ENCODE measurements around the gene RREB1. TPM values are rescaled to one million over a fixed set of nuclear protein-coding genes. Genes with fewer than 3 reads are reported as not detected.

The RREB1 gene
- polyA plus RNA-seq, 1 donor from 2014 or later = not detected

GRCh38 chr6:7122684-7123083, 14.9 kb downstream of the RREB1 start:
- no peak overlapping the region for H2AFZ ChIP-seq (ENCODE audit: low read depth, low read length)
- no peak for TF ChIP-seq TAF1 (IDR thresholded peaks at IDR 0.05; ENCODE audit: low read depth)
- H4K20me1 ChIP-seq (ENCODE audit: insufficient read depth) = no peaks in the 10 kb centered on the region

DNA sequence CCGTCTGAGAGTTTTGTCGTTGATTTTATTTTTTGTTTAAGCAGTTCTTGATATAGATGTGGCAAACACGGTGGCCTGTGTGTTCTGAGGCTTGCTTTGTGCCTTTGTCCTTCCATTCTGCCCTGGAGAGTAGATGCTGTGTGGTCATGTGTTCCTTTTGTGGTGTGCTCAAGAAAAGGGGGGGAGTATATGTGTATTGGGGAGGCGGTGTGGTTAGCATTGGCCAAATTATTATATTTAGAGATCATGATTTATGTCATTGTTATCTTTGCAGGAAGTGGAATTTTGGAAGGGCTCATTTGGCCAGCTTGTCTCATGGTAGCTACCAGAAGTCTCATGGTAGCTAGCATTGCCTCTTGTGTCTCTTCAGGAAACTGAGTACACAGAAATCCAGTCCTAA, 16.4 kb downstream of the RREB1 start:
- no peak overlapping the region for H3K9ac ChIP-seq (ENCODE audit: low read length)
- H4K20me1 ChIP-seq (ENCODE audit: insufficient read depth) = no peaks in the 10 kb centered on the region
- TF ChIP-seq, protein P1, sequence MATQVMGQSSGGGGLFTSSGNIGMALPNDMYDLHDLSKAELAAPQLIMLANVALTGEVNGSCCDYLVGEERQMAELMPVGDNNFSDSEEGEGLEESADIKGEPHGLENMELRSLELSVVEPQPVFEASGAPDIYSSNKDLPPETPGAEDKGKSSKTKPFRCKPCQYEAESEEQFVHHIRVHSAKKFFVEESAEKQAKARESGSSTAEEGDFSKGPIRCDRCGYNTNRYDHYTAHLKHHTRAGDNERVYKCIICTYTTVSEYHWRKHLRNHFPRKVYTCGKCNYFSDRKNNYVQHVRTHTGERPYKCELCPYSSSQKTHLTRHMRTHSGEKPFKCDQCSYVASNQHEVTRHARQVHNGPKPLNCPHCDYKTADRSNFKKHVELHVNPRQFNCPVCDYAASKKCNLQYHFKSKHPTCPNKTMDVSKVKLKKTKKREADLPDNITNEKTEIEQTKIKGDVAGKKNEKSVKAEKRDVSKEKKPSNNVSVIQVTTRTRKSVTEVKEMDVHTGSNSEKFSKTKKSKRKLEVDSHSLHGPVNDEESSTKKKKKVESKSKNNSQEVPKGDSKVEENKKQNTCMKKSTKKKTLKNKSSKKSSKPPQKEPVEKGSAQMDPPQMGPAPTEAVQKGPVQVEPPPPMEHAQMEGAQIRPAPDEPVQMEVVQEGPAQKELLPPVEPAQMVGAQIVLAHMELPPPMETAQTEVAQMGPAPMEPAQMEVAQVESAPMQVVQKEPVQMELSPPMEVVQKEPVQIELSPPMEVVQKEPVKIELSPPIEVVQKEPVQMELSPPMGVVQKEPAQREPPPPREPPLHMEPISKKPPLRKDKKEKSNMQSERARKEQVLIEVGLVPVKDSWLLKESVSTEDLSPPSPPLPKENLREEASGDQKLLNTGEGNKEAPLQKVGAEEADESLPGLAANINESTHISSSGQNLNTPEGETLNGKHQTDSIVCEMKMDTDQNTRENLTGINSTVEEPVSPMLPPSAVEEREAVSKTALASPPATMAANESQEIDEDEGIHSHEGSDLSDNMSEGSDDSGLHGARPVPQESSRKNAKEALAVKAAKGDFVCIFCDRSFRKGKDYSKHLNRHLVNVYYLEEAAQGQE (IDR thresholded peaks at IDR 0.05; ENCODE audit: borderline replicate concordance) = no peak
- TF ChIP-seq CTCF (IDR thresholded peaks at IDR 0.05; ENCODE audit: poor library complexity, severe bottlenecking) = no peak
- no peak for TF ChIP-seq RAD21 (conservative IDR thresholded peaks at IDR 0.05)
- TF ChIP-seq SMC3 (conservative IDR thresholded peaks at IDR 0.05; ENCODE audit: poor library complexity) = no peak
- no peak for TF ChIP-seq EZH2 (IDR thresholded peaks at IDR 0.05; ENCODE audit: borderline replicate concordance, insufficient read depth, low read length, poor library complexity, severe bottlenecking)
- TF ChIP-seq EP300 (conservative IDR thresholded peaks at IDR 0.05; ENCODE audit: poor library complexity, severe bottlenecking) = no peak
- TF ChIP-seq MXI1 (conservative IDR thresholded peaks at IDR 0.05; ENCODE audit: poor library complexity, severe bottlenecking) = no peak
- no peak for TF ChIP-seq TAF1 (IDR thresholded peaks at IDR 0.05; ENCODE audit: low read depth)
- no peak for TF ChIP-seq POLR2AphosphoS5 (IDR thresholded peaks at IDR 0.05)
- H3K27me3 ChIP-seq (ENCODE audit: insufficient read depth, low read depth, low read length) = no peaks in the 10 kb centered on the region
- H3K4me2 ChIP-seq (ENCODE audit: low read length) = no peak overlapping the region
- no peaks in the 10 kb centered on the region for H3K79me2 ChIP-seq (replicated peaks; ENCODE audit: insufficient read depth, low read length)
- H3K9me2 ChIP-seq (ENCODE audit: insufficient read depth, low read length) = no peaks in the 10 kb centered on the region
- no peaks in the 10 kb centered on the region for H3K9me3 ChIP-seq (ENCODE audit: low read length)
- H3K27ac ChIP-seq (ENCODE audit: low read length) = no peak overlapping the region
- no peaks in the 10 kb centered on the region for H3F3A ChIP-seq (ENCODE audit: insufficient read depth, low read length, poor library complexity, severe bottlenecking)
- no peak overlapping the region for H2AFZ ChIP-seq (ENCODE audit: low read depth, low read length)
- no peak overlapping the region for H3K4me3 ChIP-seq (ENCODE audit: low read length)
- H3K36me3 ChIP-seq (ENCODE audit: insufficient read depth, low read length) = no peaks in the 10 kb centered on the region

More at GRCh38 chr6:7122684-7123083, 14.9 kb downstream of the RREB1 start:
- Histone ChIP-seq H3K4me2 (ENCODE audit: low read length) (no peak overlapping the region), H3K27me3 (ENCODE audit: insufficient read depth, low read depth, low read length) (no peaks in the 10 kb centered on the region), H3K9ac (ENCODE audit: low read length) (no peak overlapping the region), H3F3A (ENCODE audit: insufficient read depth, low read length, poor library complexity, severe bottlenecking) (no peaks in the 10 kb centered on the region), H3K27ac (ENCODE audit: low read length) (no peak overlapping the region), H3K79me2 (replicated peaks; ENCODE audit: insufficient read depth, low read length) (no peaks in the 10 kb centered on the region), H3K9me3 (ENCODE audit: low read length) (no peaks in the 10 kb centered on the region), H3K9me2 (ENCODE audit: insufficient read depth, low read length) (no peaks in the 10 kb centered on the region), H3K36me3 (ENCODE audit: insufficient read depth, low read length) (no peaks in the 10 kb centered on the region), H3K4me3 (ENCODE audit: low read length) (no peak overlapping the region)

- H4K20me1 ChIP-seq (ENCODE audit: insufficient read depth) = no peaks in the 10 kb centered on the region
- H3K4me2 ChIP-seq (ENCODE audit: low read length) = no peak overlapping the region
- H3K9me3 ChIP-seq (ENCODE audit: low read length) = no peaks in the 10 kb centered on the region
- H3F3A ChIP-seq (ENCODE audit: insufficient read depth, low read length, poor library complexity, severe bottlenecking) = no peaks in the 10 kb centered on the region
- no peaks in the 10 kb centered on the region for H3K36me3 ChIP-seq (ENCODE audit: insufficient read depth, low read length)
- H3K9ac ChIP-seq (ENCODE audit: low read length) = no peak overlapping the region
- H3K79me2 ChIP-seq (replicated peaks; ENCODE audit: insufficient read depth, low read length) = no peaks in the 10 kb centered on the region
- H2AFZ ChIP-seq (ENCODE audit: low read depth, low read length) = no peak overlapping the region
- TF ChIP-seq MXI1 (conservative IDR thresholded peaks at IDR 0.05; ENCODE audit: poor library complexity, severe bottlenecking) (no peak), CTCF (IDR thresholded peaks at IDR 0.05; ENCODE audit: poor library complexity, severe bottlenecking) (no peak), SMC3 (conservative IDR thresholded peaks at IDR 0.05; ENCODE audit: poor library complexity) (no peak), EP300 (conservative IDR thresholded peaks at IDR 0.05; ENCODE audit: poor library complexity, severe bottlenecking) (no peak), EZH2 (IDR thresholded peaks at IDR 0.05; ENCODE audit: borderline replicate concordance, insufficient read depth, low read length, poor library complexity, severe bottlenecking) (no peak), TAF1 (IDR thresholded peaks at IDR 0.05; ENCODE audit: low read depth) (no peak), POLR2AphosphoS5 (IDR thresholded peaks at IDR 0.05) (no peak)
- H3K9me2 ChIP-seq (ENCODE audit: insufficient read depth, low read length) = no peaks in the 10 kb centered on the region
- no peaks in the 10 kb centered on the region for H3K27me3 ChIP-seq (ENCODE audit: insufficient read depth, low read depth, low read length)
- H3K4me3 ChIP-seq (ENCODE audit: low read length) = no peak overlapping the region
- no peak overlapping the region for H3K27ac ChIP-seq (ENCODE audit: low read length)
These were observed 16.9 kb downstream of the RREB1 start for GRCh38 chr6:7124636-7125035.
